HG02885 (cell line): ENCODE results near the gene ZNF575.

ENCODE experiments used
- ATAC-seq: cut with Tn5 transposase; IDR thresholded peaks from one replicate; pipeline ENCODE4 v1.9.1; 2021; ENCODE audit warnings: mild to moderate bottlenecking; ENCODE audit not compliant: unreplicated experiment, poor library complexity

The ZNF575 gene, protein sequence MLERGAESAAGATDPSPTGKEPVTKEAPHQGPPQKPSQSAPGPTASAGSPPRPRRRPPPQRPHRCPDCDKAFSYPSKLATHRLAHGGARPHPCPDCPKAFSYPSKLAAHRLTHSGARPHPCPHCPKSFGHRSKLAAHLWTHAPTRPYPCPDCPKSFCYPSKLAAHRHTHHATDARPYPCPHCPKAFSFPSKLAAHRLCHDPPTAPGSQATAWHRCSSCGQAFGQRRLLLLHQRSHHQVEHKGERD

DNA sequence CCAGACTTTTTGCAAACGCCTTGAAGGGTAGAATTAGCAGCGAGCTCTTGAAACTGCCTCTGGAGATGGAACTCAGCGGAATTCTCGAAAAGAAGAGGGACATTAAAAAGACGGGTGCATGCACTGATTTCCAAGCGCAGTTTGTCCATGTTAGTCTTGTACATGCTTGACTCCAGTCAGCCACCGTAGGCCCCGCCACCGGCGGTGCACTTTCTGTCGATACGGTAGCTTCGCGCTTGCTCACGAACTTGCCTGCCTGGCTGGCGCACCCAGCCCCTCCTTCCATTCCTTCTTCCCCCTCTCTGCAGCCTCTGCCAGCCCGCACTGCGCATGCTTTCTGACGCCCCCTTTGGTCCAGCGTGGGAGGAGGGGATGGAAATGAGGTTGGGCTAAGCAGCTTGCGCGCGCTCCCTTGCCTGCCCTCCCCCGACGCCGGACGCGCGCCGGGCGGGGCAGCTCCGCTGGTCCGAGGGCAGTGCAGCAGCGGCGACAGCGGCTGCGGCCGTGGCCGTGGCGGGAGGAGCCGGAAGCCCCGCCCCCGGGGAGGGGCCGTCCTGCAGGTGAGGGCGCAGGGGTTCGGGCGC lies at the start of gene ZNF575:
Gene ZNF575 (plus strand): TSS at position 227 of the 584 bp plus-strand sequence. CDS start 1,235 bp downstream, outside the sequence.
- ATAC-seq = peak; percentile 70

DNA sequence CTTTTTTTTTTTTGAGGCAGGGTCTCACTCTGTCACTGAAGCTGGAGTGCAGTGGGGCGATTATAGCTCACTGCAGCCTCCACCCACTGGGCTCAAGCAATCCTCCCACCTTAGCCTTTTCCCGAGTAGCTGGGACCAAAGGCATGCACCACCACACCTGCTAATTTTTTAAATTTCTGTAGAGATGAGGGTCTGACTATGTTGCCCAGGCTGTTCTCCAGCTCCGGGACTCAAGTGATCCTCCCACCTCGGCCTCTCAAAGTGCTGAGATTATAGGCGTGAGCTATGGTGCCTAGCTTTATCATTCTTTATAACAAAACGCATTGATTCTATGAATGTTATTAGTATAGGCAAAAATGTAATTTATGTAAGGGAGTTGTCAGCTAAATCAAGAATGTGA lies 49.7 kb upstream of the ZNF575 start:
- ATAC-seq = no peak

DNA sequence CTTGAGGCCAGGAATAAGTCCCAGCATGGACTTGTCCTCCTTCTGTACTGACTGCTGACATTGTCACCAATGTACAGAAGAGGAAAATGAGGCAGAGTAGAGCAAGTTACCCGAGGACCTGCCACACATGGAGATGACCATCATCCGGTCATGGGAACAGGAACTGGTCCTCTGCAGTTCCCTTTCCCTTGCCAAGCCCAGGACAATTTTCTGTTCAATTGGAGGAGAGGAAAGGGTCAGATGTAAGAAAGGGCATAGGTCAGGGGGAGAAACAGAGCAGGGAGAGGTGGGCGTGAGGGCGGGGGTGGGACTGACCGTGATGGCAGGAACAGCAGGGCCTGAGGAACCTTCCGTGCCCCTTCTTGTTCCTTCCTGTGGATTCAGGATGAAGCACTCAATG lies 47.0 kb upstream of the ZNF575 start:
- no peak for ATAC-seq

GRCh38 chr19:43486412-43486811 lies 46.6 kb upstream of the ZNF575 start:
- no peak for ATAC-seq

GRCh38 chr19:43488179-43488578 lies 44.8 kb upstream of the ZNF575 start:
- ATAC-seq = no peak

DNA sequence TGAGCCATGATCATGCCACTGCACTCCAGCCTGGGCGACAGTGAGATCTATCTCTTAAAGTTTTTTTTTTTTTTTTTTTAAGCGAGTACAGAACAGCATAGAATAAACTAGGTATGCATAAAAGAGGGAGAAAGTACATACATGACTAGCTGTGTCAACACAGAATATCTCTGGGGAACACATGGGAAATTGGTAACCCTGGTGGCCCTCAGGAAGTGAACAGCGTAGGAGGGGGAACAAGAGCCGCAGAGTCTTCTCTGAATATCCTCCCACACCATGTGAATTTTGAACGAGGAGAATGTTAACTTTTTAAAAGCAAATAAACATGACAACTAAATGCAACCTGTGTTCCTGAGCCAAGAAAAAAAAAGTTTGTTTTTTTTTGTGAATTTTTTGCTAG lies 43.7 kb upstream of the ZNF575 start:
- peak; percentile 62 for ATAC-seq

GRCh38 chr19:43489979-43490599 lies 42.9 kb upstream of the ZNF575 start:
- no peak for ATAC-seq

DNA sequence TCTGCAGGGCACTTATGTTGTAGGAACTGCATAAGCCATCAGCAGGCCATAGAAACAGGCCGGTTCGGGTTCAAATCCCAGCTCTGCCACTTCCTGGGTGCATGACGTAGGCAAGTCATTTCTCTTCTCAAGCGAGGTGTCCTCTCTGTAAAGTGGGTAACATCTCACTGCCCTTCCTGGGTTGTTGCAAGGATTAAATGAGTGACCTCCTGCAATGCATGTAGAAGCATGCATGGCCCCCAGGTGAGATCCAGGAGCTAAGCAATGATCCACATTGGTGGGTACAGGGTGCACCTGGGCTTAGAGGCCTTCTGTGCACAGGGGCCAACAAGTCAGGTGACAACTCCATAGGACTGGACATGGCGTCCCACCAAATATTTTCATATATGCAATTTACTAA lies 42.2 kb upstream of the ZNF575 start:
- no peak for ATAC-seq

- no peak for ATAC-seq
Measured at GRCh38 chr19:43495082-43495481, 37.9 kb upstream of the ZNF575 start.

DNA sequence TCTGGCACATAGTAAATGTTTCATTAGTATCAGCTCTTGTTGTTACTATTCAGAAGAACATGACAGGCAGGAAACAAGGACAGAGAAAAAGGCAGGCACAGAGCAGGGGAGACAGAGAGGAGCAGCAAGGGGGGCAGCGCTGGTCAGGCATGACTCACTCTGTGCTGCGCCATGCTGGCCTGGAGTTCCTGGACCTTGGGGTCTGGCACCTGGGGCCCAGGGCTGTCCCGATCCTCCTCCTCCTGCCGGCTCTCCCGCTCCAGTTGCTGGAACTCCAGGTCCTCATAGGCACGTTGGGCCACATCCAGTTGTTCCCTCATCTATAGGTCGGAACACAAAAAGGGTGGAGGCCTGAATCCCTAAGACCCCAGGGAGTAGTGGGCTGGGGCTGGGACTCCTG lies 36.0 kb upstream of the ZNF575 start:
- ATAC-seq = no peak

GRCh38 chr19:43498233-43498842 lies 34.6 kb upstream of the ZNF575 start:
- ATAC-seq = no peak

GRCh38 chr19:43499042-43499441 lies 33.9 kb upstream of the ZNF575 start:
- no peak for ATAC-seq

GRCh38 chr19:43501661-43502418 lies 31.1 kb upstream of the ZNF575 start:
- ATAC-seq = no peak

GRCh38 chr19:43502419-43502976 lies 30.5 kb upstream of the ZNF575 start:
- no peak for ATAC-seq

DNA sequence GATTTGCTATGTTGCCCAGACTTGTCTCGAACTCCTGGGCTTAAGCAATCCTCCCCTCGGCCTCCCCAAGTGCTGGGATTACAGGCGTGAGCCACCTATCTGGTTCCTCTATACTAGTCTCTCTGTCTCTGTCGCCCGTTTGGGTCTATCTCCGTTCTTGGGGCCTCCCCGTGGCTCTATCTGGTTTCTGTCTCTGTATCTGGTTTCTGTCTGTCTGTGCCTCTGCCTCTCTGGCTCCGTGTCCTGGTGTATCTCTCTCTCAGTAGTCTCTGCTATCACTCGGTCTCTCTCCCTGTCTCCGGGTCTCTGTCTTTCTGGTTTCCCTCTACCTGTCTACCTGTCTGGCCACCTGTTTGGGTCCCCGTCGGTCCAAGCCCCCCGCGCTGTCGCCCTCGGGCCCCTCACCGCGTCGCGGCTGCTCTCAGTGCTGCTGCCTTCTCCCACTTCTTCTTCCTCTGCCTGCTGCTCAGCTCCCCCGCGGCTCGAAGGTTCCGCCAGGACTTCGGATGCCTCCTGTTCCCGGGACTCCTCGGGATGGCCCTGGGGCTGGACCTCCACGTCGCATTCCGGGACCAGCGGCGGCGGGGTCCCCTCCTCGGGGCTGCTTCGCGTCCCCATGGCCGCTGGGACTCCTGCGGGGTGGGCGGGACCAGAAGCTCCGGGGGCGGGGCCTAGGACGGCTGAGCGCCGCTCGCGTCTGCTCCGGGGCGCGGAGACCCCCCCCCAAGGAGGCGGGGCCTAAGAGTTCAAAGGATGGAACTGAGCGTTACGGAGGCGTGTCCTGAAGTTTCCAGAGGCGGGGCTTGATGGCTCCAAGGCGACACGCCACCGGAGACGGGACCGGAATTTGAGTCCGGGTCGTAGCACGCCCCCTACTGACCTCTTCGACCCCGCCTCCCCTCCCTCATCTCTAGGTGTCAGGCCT lies 29.2 kb upstream of the ZNF575 start:
- peak; percentile 92 for ATAC-seq

GRCh38 chr19:43504426-43505185 lies 28.4 kb upstream of the ZNF575 start, which contains the start of gene PHLDB3:
Gene PHLDB3 (minus strand): TSS chr19:43504746. CDS start chr19:43504118, 628 bp downstream.
- ATAC-seq = peak; percentile 14

GRCh38 chr19:43505186-43505456 lies 27.9 kb upstream of the ZNF575 start:
- ATAC-seq = no peak

- no peak for ATAC-seq
Measured at GRCh38 chr19:43505941-43506340, 27.0 kb upstream of the ZNF575 start.

- no peak for ATAC-seq
Measured at GRCh38 chr19:43506629-43507028, 26.4 kb upstream of the ZNF575 start.
